ENCODE measurements around the gene EPHB6. TPM values are rescaled to one million over a fixed set of nuclear protein-coding genes. Genes with fewer than 3 reads are reported as not detected.

The EPHB6 gene
- total and polyA plus RNA-seq, 10 of the 15 experiments (the other 5 are each of a cell fraction or from before 2014, with no cell fraction given), result 0.06 to 1.3 (median 0.37) TPM; not detected in 2

DNA sequence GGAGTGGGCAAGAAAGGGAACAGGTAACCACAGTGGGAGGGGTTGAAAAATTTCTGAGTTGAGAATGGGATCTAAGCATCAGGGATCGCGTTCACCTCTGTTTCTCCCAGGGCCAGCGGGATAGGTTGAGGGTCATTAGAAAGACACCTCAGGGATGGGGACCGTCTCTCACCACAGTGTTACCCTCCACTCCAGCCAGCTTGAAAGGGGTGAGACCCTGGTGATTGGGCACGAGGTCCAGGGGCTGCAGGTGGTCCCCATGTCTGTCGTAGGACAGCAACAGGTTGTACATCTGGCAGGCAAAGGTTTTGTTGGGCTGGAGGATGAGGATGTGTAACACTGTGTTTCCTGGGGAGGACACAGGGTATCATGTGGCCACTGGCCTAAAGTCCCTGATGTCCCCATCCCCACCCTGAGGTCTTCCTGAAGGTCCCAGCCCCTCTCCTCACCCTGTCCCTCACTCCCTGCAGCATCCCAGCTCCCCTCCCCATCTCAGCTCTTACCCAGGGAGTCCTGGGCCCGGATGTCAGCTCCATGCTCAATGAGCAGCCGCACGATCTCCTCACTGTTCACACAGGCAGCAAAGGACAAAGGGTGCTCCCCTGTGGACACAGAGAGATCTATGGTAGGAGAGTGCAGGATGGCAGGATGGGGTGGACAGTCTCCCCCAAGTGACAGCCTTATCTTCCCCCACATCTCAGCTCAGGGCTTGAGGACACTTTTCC lies 21.5 kb downstream of the EPHB6 start:
- no peak for FAIRE-seq
- TF ChIP-seq, protein P1, sequence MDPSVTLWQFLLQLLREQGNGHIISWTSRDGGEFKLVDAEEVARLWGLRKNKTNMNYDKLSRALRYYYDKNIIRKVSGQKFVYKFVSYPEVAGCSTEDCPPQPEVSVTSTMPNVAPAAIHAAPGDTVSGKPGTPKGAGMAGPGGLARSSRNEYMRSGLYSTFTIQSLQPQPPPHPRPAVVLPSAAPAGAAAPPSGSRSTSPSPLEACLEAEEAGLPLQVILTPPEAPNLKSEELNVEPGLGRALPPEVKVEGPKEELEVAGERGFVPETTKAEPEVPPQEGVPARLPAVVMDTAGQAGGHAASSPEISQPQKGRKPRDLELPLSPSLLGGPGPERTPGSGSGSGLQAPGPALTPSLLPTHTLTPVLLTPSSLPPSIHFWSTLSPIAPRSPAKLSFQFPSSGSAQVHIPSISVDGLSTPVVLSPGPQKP (IDR thresholded peaks at IDR 0.05; ENCODE audit: low read depth, low read length), result no peak
- TF ChIP-seq TARDBP (IDR thresholded peaks at IDR 0.05; ENCODE audit: borderline replicate concordance) (no peak), EZH2 (IDR thresholded peaks at IDR 0.05; ENCODE audit: borderline replicate concordance, control insufficient read depth, low read depth, low read length) (no peak), YBX1 (IDR thresholded peaks at IDR 0.05) (no peak), RB1 (IDR thresholded peaks at IDR 0.05; ENCODE audit: borderline replicate concordance) (no peak), NFYA (IDR thresholded peaks at IDR 0.05; ENCODE audit: borderline replicate concordance, low read depth, low read length) (no peak), SUPT20H (IDR thresholded peaks at IDR 0.05; ENCODE audit: borderline replicate concordance, control insufficient read depth, low read depth, low read length) (no peak), STAT1 (conservative IDR thresholded peaks at IDR 0.05) (no peak), TCF3 (IDR thresholded peaks at IDR 0.05; ENCODE audit: borderline replicate concordance, insufficient read depth, low read depth, low read length) (no peak)
- TF ChIP-seq, protein P2, sequence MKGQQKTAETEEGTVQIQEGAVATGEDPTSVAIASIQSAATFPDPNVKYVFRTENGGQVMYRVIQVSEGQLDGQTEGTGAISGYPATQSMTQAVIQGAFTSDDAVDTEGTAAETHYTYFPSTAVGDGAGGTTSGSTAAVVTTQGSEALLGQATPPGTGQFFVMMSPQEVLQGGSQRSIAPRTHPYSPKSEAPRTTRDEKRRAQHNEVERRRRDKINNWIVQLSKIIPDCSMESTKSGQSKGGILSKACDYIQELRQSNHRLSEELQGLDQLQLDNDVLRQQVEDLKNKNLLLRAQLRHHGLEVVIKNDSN (IDR thresholded peaks at IDR 0.05; ENCODE audit: borderline replicate concordance, extremely low read length, insufficient read depth, low read depth, low read length), result no peak
- TF ChIP-seq, protein P3, sequence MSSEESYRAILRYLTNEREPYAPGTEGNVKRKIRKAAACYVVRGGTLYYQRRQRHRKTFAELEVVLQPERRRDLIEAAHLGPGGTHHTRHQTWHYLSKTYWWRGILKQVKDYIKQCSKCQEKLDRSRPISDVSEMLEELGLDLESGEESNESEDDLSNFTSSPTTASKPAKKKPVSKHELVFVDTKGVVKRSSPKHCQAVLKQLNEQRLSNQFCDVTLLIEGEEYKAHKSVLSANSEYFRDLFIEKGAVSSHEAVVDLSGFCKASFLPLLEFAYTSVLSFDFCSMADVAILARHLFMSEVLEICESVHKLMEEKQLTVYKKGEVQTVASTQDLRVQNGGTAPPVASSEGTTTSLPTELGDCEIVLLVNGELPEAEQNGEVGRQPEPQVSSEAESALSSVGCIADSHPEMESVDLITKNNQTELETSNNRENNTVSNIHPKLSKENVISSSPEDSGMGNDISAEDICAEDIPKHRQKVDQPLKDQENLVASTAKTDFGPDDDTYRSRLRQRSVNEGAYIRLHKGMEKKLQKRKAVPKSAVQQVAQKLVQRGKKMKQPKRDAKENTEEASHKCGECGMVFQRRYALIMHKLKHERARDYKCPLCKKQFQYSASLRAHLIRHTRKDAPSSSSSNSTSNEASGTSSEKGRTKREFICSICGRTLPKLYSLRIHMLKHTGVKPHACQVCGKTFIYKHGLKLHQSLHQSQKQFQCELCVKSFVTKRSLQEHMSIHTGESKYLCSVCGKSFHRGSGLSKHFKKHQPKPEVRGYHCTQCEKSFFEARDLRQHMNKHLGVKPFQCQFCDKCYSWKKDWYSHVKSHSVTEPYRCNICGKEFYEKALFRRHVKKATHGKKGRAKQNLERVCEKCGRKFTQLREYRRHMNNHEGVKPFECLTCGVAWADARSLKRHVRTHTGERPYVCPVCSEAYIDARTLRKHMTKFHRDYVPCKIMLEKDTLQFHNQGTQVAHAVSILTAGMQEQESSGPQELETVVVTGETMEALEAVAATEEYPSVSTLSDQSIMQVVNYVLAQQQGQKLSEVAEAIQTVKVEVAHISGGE (CRISPR knock-in tag; IDR thresholded peaks at IDR 0.05), result no peak
- TF ChIP-seq, protein P4, sequence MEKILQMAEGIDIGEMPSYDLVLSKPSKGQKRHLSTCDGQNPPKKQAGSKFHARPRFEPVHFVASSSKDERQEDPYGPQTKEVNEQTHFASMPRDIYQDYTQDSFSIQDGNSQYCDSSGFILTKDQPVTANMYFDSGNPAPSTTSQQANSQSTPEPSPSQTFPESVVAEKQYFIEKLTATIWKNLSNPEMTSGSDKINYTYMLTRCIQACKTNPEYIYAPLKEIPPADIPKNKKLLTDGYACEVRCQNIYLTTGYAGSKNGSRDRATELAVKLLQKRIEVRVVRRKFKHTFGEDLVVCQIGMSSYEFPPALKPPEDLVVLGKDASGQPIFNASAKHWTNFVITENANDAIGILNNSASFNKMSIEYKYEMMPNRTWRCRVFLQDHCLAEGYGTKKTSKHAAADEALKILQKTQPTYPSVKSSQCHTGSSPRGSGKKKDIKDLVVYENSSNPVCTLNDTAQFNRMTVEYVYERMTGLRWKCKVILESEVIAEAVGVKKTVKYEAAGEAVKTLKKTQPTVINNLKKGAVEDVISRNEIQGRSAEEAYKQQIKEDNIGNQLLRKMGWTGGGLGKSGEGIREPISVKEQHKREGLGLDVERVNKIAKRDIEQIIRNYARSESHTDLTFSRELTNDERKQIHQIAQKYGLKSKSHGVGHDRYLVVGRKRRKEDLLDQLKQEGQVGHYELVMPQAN (conservative IDR thresholded peaks at IDR 0.05), result no peak
- TF ChIP-seq, protein P5, sequence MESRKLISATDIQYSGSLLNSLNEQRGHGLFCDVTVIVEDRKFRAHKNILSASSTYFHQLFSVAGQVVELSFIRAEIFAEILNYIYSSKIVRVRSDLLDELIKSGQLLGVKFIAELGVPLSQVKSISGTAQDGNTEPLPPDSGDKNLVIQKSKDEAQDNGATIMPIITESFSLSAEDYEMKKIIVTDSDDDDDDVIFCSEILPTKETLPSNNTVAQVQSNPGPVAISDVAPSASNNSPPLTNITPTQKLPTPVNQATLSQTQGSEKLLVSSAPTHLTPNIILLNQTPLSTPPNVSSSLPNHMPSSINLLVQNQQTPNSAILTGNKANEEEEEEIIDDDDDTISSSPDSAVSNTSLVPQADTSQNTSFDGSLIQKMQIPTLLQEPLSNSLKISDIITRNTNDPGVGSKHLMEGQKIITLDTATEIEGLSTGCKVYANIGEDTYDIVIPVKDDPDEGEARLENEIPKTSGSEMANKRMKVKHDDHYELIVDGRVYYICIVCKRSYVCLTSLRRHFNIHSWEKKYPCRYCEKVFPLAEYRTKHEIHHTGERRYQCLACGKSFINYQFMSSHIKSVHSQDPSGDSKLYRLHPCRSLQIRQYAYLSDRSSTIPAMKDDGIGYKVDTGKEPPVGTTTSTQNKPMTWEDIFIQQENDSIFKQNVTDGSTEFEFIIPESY (IDR thresholded peaks at IDR 0.05), result no peak

More for the DNA sequence above, 21.5 kb downstream of the EPHB6 start:
- H2AFZ ChIP-seq (ENCODE audit: control insufficient read depth, low read depth, low read length), result no peak overlapping the region
- no TSS peak for BruUV-seq (replicated peaks)
- no peaks in the 10 kb centered on the region; the same call in 2 of the 3 replicates for H3K9me3 ChIP-seq (replicated peaks; ENCODE audit: control insufficient read depth, insufficient read depth, low read length)
- intact Hi-C loops (cut with micrococcal nuclease; ENCODE audit: unreplicated experiment), result no loop called here
- POLR2A ChIA-PET, result no interaction called here
- no peaks in the 10 kb centered on the region for H3K4me1 ChIP-seq (ENCODE audit: control insufficient read depth, insufficient read depth, low read length)
- no peak overlapping the region for H3K9ac ChIP-seq (ENCODE audit: control insufficient read depth, insufficient read depth, low read length)
- 30% methylated on average over 9 of the region's 9 CpGs for WGBS (ENCODE audit: insufficient coverage, insufficient replicate concordance, low lambda C conversion rate, missing lambda C conversion rate)
- CTCF ChIA-PET, result interaction anchor here (0.8 to 7.1 kb wide), 2 partner anchors 127 to 339 kb away, joined by 3 to 123 read pairs; no protein-coding TSS in a partner anchor
- SMC1A ChIA-PET (ENCODE audit: uncharacterized antibody, unreplicated experiment), result no interaction called here
- RAD21 ChIA-PET (ENCODE audit: unreplicated experiment), result no interaction called here
- H3K36me3 ChIP-seq (ENCODE audit: control insufficient read depth in 2 of 2, insufficient read depth in 2 of 2, low read length in 1 of 2), result no peaks in the 10 kb centered on the region
- H4K20me1 ChIP-seq (ENCODE audit: control insufficient read depth, insufficient read depth), result no peaks in the 10 kb centered on the region
- DNase-seq (ENCODE audit: low read depth, low spot score) (no peak), ATAC-seq (no peak)
- H3K4me3 ChIP-seq, result no peak overlapping the region
- in situ Hi-C loops (cut with MboI), result loop anchor here (10.0 kb wide), 1 partner anchor 338 kb away; no protein-coding TSS in a partner anchor
- no peak overlapping the region for H3K27ac ChIP-seq (ENCODE audit: control insufficient read depth, insufficient read depth)
- no peaks in the 10 kb centered on the region for H3K27me3 ChIP-seq (replicated peaks in 1 of 2; ENCODE audit: control insufficient read depth in 2 of 2, insufficient read depth in 2 of 2, low read length in 1 of 2)
- no peak overlapping the region for H3K4me2 ChIP-seq (ENCODE audit: control insufficient read depth, insufficient read depth)
- no peaks in the 10 kb centered on the region for H3K79me2 ChIP-seq (ENCODE audit: control insufficient read depth, insufficient read depth, low read length)
